ENCODE results near the gene ITPR1. TPM values are rescaled to one million over a fixed set of nuclear protein-coding genes. Genes with fewer than 3 reads are reported as not detected.

Gene ITPR1
- total and polyA plus RNA-seq, 4 donors = 9.3 to 43.7 (median 20.9) TPM

- no peaks in the 10 kb centered on the region for H3K36me3 ChIP-seq (ENCODE audit: control insufficient read depth, insufficient read depth, low read length)
Observed at GRCh38 chr3:4475804-4476203, 17.3 kb upstream of the ITPR1 start.

GRCh38 chr3:4476496-4476895 is 16.7 kb upstream of the ITPR1 start:
- no peak for DNase-seq (ENCODE audit: low read depth in 4 of 6, low spot score in 6 of 6)
- Histone ChIP-seq H3K36me3 (ENCODE audit: control insufficient read depth, insufficient read depth, low read length) (no peaks in the 10 kb centered on the region), H3K4me1 (ENCODE audit: control insufficient read depth, insufficient read depth, low read length) (no peaks in the 10 kb centered on the region), H3K9me3 (ENCODE audit: control insufficient read depth, insufficient read depth, low read length) (no peaks in the 10 kb centered on the region), H3K27ac (ENCODE audit: low read depth, low read length) (no peak overlapping the region), H3K4me3 (ENCODE audit: low read depth, low read length) (no peak overlapping the region), H3K27me3 (ENCODE audit: control insufficient read depth, insufficient read depth, low read length) (peaks cover 1% of the 10 kb centered on the region)
- 75% methylated on average over 1 of the region's 1 CpG for WGBS (ENCODE audit: insufficient coverage)

More at GRCh38 chr3:4475804-4476203, 17.3 kb upstream of the ITPR1 start:
- Histone ChIP-seq H3K4me1 (ENCODE audit: control insufficient read depth, insufficient read depth, low read length) (no peaks in the 10 kb centered on the region), H3K9me3 (ENCODE audit: control insufficient read depth, insufficient read depth, low read length) (no peaks in the 10 kb centered on the region), H3K27me3 (ENCODE audit: control insufficient read depth, insufficient read depth, low read length) (peaks cover 3% of the 10 kb centered on the region), H3K4me3 (ENCODE audit: low read depth, low read length) (no peak overlapping the region), H3K27ac (ENCODE audit: low read depth, low read length) (no peak overlapping the region)
- no peak for DNase-seq (ENCODE audit: low read depth in 4 of 6, low spot score in 6 of 6)

- WGBS (ENCODE audit: insufficient coverage) = 100% methylated on average over 1 of the region's 3 CpGs
- H3K36me3 ChIP-seq (ENCODE audit: control insufficient read depth, insufficient read depth, low read length) = no peaks in the 10 kb centered on the region
- no peak for DNase-seq (ENCODE audit: low read depth in 4 of 6, low spot score in 6 of 6)
- no peaks in the 10 kb centered on the region for H3K9me3 ChIP-seq (ENCODE audit: control insufficient read depth, insufficient read depth, low read length)
- no peaks in the 10 kb centered on the region for H3K4me1 ChIP-seq (ENCODE audit: control insufficient read depth, insufficient read depth, low read length)
- no peak overlapping the region for H3K27ac ChIP-seq (ENCODE audit: low read depth, low read length)
- no peaks in the 10 kb centered on the region for H3K27me3 ChIP-seq (ENCODE audit: control insufficient read depth, insufficient read depth, low read length)
- no peak overlapping the region for H3K4me3 ChIP-seq (ENCODE audit: low read depth, low read length)
Observed at GRCh38 chr3:4478261-4478660, 14.9 kb upstream of the ITPR1 start.

- no peaks in the 10 kb centered on the region for H3K36me3 ChIP-seq (ENCODE audit: control insufficient read depth, insufficient read depth, low read length)
- peaks cover 24% of the 10 kb centered on the region for H3K27me3 ChIP-seq (ENCODE audit: control insufficient read depth, insufficient read depth, low read length)
- H3K4me1 ChIP-seq (ENCODE audit: control insufficient read depth, insufficient read depth, low read length) = peaks cover 19% of the 10 kb centered on the region
- WGBS (ENCODE audit: insufficient coverage) = 13% methylated on average over 3 of the region's 5 CpGs
- H3K9me3 ChIP-seq (ENCODE audit: control insufficient read depth, insufficient read depth, low read length) = no peaks in the 10 kb centered on the region
- peak overlapping the region; percentile 97 for H3K4me3 ChIP-seq (ENCODE audit: low read depth, low read length)
- no peak for DNase-seq (ENCODE audit: low read depth in 4 of 6, low spot score in 6 of 6)
- no peak overlapping the region for H3K27ac ChIP-seq (ENCODE audit: low read depth, low read length)
Observed at GRCh38 chr3:4491855-4492207, 1.3 kb upstream of the ITPR1 start.

- WGBS (ENCODE audit: insufficient coverage) = under 1% methylated on average over 40 of the region's 43 CpGs
- Histone ChIP-seq H3K4me3 (ENCODE audit: low read depth, low read length) (peak overlapping the region; percentile 97), H3K36me3 (ENCODE audit: control insufficient read depth, insufficient read depth, low read length) (no peaks in the 10 kb centered on the region), H3K27me3 (ENCODE audit: control insufficient read depth, insufficient read depth, low read length) (peaks cover 24% of the 10 kb centered on the region), H3K27ac (ENCODE audit: low read depth, low read length) (peak overlapping the region; percentile 79), H3K4me1 (ENCODE audit: control insufficient read depth, insufficient read depth, low read length) (peaks cover 19% of the 10 kb centered on the region), H3K9me3 (ENCODE audit: control insufficient read depth, insufficient read depth, low read length) (no peaks in the 10 kb centered on the region)
- peak in 3 of 6 donors; percentile 56 to 83 (median 72) for DNase-seq (ENCODE audit: low read depth in 4 of 6, low spot score in 6 of 6)
Observed at GRCh38 chr3:4492208-4493013, 737 bp upstream of the ITPR1 start.

GRCh38 chr3:4493941-4494894 is 1.1 kb downstream of the ITPR1 start:
- Histone ChIP-seq H3K27me3 (ENCODE audit: control insufficient read depth, insufficient read depth, low read length) (peaks cover 24% of the 10 kb centered on the region), H3K36me3 (ENCODE audit: control insufficient read depth, insufficient read depth, low read length) (no peaks in the 10 kb centered on the region), H3K27ac (ENCODE audit: low read depth, low read length) (no peak overlapping the region), H3K9me3 (ENCODE audit: control insufficient read depth, insufficient read depth, low read length) (no peaks in the 10 kb centered on the region), H3K4me3 (ENCODE audit: low read depth, low read length) (peak overlapping the region; percentile 97), H3K4me1 (ENCODE audit: control insufficient read depth, insufficient read depth, low read length) (peaks cover 19% of the 10 kb centered on the region)
- 6% methylated on average over 17 of the region's 28 CpGs for WGBS (ENCODE audit: insufficient coverage)
- DNase-seq (ENCODE audit: low read depth in 4 of 6, low spot score in 6 of 6) = peak in 2 of 6 donors; percentile 51 to 52

- H3K4me3 ChIP-seq (ENCODE audit: low read depth, low read length) = peak overlapping the region; percentile 97
Observed at GRCh38 chr3:4494895-4495264, 1.7 kb downstream of the ITPR1 start.

GRCh38 chr3:4495294-4496086 is 2.3 kb downstream of the ITPR1 start:
- WGBS (ENCODE audit: insufficient coverage) = 81% methylated on average over 2 of the region's 3 CpGs
- Histone ChIP-seq H3K4me1 (ENCODE audit: control insufficient read depth, insufficient read depth, low read length) (peaks cover 19% of the 10 kb centered on the region), H3K36me3 (ENCODE audit: control insufficient read depth, insufficient read depth, low read length) (no peaks in the 10 kb centered on the region), H3K27me3 (ENCODE audit: control insufficient read depth, insufficient read depth, low read length) (peaks cover 24% of the 10 kb centered on the region), H3K9me3 (ENCODE audit: control insufficient read depth, insufficient read depth, low read length) (no peaks in the 10 kb centered on the region), H3K27ac (ENCODE audit: low read depth, low read length) (no peak overlapping the region), H3K4me3 (ENCODE audit: low read depth, low read length) (no peak overlapping the region)
- no peak for DNase-seq (ENCODE audit: low read depth in 4 of 6, low spot score in 6 of 6)

More at GRCh38 chr3:4494895-4495264, 1.7 kb downstream of the ITPR1 start:
- H3K27ac ChIP-seq (ENCODE audit: low read depth, low read length) = no peak overlapping the region
- no peaks in the 10 kb centered on the region for H3K9me3 ChIP-seq (ENCODE audit: control insufficient read depth, insufficient read depth, low read length)
- no peak for DNase-seq (ENCODE audit: low read depth in 4 of 6, low spot score in 6 of 6)
- H3K4me1 ChIP-seq (ENCODE audit: control insufficient read depth, insufficient read depth, low read length) = peaks cover 19% of the 10 kb centered on the region
- H3K36me3 ChIP-seq (ENCODE audit: control insufficient read depth, insufficient read depth, low read length) = no peaks in the 10 kb centered on the region
- peaks cover 24% of the 10 kb centered on the region for H3K27me3 ChIP-seq (ENCODE audit: control insufficient read depth, insufficient read depth, low read length)
- 40% methylated on average over 2 of the region's 4 CpGs for WGBS (ENCODE audit: insufficient coverage)

GRCh38 chr3:4496087-4496452 is 2.9 kb downstream of the ITPR1 start:
- H3K9me3 ChIP-seq (ENCODE audit: control insufficient read depth, insufficient read depth, low read length) = no peaks in the 10 kb centered on the region
- DNase-seq (ENCODE audit: low read depth in 4 of 6, low spot score in 6 of 6) = no peak
- H3K27ac ChIP-seq (ENCODE audit: low read depth, low read length) = no peak overlapping the region
- peaks cover 23% of the 10 kb centered on the region for H3K27me3 ChIP-seq (ENCODE audit: control insufficient read depth, insufficient read depth, low read length)
- 100% methylated on average over 1 of the region's 3 CpGs for WGBS (ENCODE audit: insufficient coverage)
- H3K4me3 ChIP-seq (ENCODE audit: low read depth, low read length) = no peak overlapping the region
- no peaks in the 10 kb centered on the region for H3K36me3 ChIP-seq (ENCODE audit: control insufficient read depth, insufficient read depth, low read length)
- H3K4me1 ChIP-seq (ENCODE audit: control insufficient read depth, insufficient read depth, low read length) = peaks cover 19% of the 10 kb centered on the region
